ENCODE results near the gene CERK. TPM values are rescaled to one million over a fixed set of nuclear protein-coding genes. Genes with fewer than 3 reads are reported as not detected.
A peak's percentile ranks its signal among the peaks of the same experiment; 100 is the strongest.

CERK gene
- polyA plus RNA-seq, 1 donor from 2014 or later: 11.7 TPM

GRCh38 chr22:46682011-46682731, 55.9 kb downstream of the CERK start:
- H3K4me1 Mint-ChIP-seq: peaks cover 22 to 30% (median 28%) of the 10 kb centered on the region in 3 donors
- H3K9me3 Mint-ChIP-seq: no peaks in the 10 kb centered on the region
- peak overlapping the region in 2 of 3 donors; percentile 3 to 22 for H3K27ac Mint-ChIP-seq
- peaks cover 5% of the 10 kb centered on the region for H3K36me3 Mint-ChIP-seq
- H3K4me3 Mint-ChIP-seq: peak overlapping the region in 1 of 4 donors; percentile 41
- H3K27me3 Mint-ChIP-seq: peaks cover 18% of the 10 kb centered on the region

GRCh38 chr22:46681010-46681409, 57.0 kb downstream of the CERK start:
- Mint-ChIP-seq H3K4me1 (peaks cover 23 to 27% (median 26%) of the 10 kb centered on the region in 3 donors), H3K9me3 (no peaks in the 10 kb centered on the region), H3K4me3 (no peak overlapping the region), H3K27me3 (peaks cover 14% of the 10 kb centered on the region), H3K36me3 (peaks cover 4% of the 10 kb centered on the region), H3K27ac (no peak overlapping the region)

GRCh38 chr22:46679706-46680269, 58.3 kb downstream of the CERK start:
- H3K36me3 Mint-ChIP-seq: peaks cover 3% of the 10 kb centered on the region
- H3K4me1 Mint-ChIP-seq: peaks cover 11 to 16% (median 15%) of the 10 kb centered on the region in 3 donors
- no peak overlapping the region for H3K27ac Mint-ChIP-seq
- peaks cover 7% of the 10 kb centered on the region for H3K27me3 Mint-ChIP-seq
- H3K4me3 Mint-ChIP-seq: no peak overlapping the region
- H3K9me3 Mint-ChIP-seq: no peaks in the 10 kb centered on the region

- Mint-ChIP-seq H3K9me3 (no peaks in the 10 kb centered on the region), H3K4me3 (no peak overlapping the region), H3K36me3 (peaks cover 3% of the 10 kb centered on the region), H3K27me3 (peaks cover 7% of the 10 kb centered on the region), H3K4me1 (peaks cover 9 to 14% (median 13%) of the 10 kb centered on the region in 3 donors), H3K27ac (peak overlapping the region in 1 of 3 donors; percentile 91)
Observed at GRCh38 chr22:46678785-46679700, 59.0 kb downstream of the CERK start.

GRCh38 chr22:46678003-46678657, 59.9 kb downstream of the CERK start:
- peaks cover 5% of the 10 kb centered on the region for H3K27me3 Mint-ChIP-seq
- peak overlapping the region in 2 of 3 donors; percentile 23 to 91 for H3K27ac Mint-ChIP-seq
- H3K9me3 Mint-ChIP-seq: no peaks in the 10 kb centered on the region
- H3K4me1 Mint-ChIP-seq: peaks cover 9 to 17% (median 13%) of the 10 kb centered on the region in 3 donors
- H3K36me3 Mint-ChIP-seq: peaks cover 3% of the 10 kb centered on the region
- H3K4me3 Mint-ChIP-seq: no peak overlapping the region

- Mint-ChIP-seq H3K36me3 (peaks cover 3% of the 10 kb centered on the region), H3K9me3 (no peaks in the 10 kb centered on the region), H3K4me1 (peaks cover 9 to 16% (median 14%) of the 10 kb centered on the region in 3 donors), H3K27ac (no peak overlapping the region), H3K4me3 (no peak overlapping the region), H3K27me3 (peaks cover 5% of the 10 kb centered on the region)
Observed at GRCh38 chr22:46677323-46678002, 60.6 kb downstream of the CERK start.

GRCh38 chr22:46676881-46677280, 61.2 kb downstream of the CERK start:
- no peak overlapping the region for H3K4me3 Mint-ChIP-seq
- H3K9me3 Mint-ChIP-seq: no peaks in the 10 kb centered on the region
- peaks cover 3% of the 10 kb centered on the region for H3K36me3 Mint-ChIP-seq
- peaks cover 9 to 16% (median 13%) of the 10 kb centered on the region in 3 donors for H3K4me1 Mint-ChIP-seq
- no peak overlapping the region for H3K27ac Mint-ChIP-seq
- peaks cover 5% of the 10 kb centered on the region for H3K27me3 Mint-ChIP-seq

- H3K27me3 Mint-ChIP-seq: peaks cover 5% of the 10 kb centered on the region
- H3K9me3 Mint-ChIP-seq: no peaks in the 10 kb centered on the region
- no peak overlapping the region for H3K4me3 Mint-ChIP-seq
- H3K36me3 Mint-ChIP-seq: peaks cover 3% of the 10 kb centered on the region
- no peak overlapping the region for H3K27ac Mint-ChIP-seq
- peaks cover 8 to 16% (median 13%) of the 10 kb centered on the region in 3 donors for H3K4me1 Mint-ChIP-seq
Observed at GRCh38 chr22:46676479-46676878, 61.6 kb downstream of the CERK start.

- no peaks in the 10 kb centered on the region for H3K9me3 Mint-ChIP-seq
- H3K4me3 Mint-ChIP-seq: peak overlapping the region in 1 of 4 donors; percentile 23
- no peak overlapping the region for H3K27ac Mint-ChIP-seq
- peaks cover 3% of the 10 kb centered on the region for H3K27me3 Mint-ChIP-seq
- peaks cover 6 to 16% (median 13%) of the 10 kb centered on the region in 3 donors for H3K4me1 Mint-ChIP-seq
- H3K36me3 Mint-ChIP-seq: peaks cover 3% of the 10 kb centered on the region
Observed at GRCh38 chr22:46675938-46676337, 62.1 kb downstream of the CERK start.

GRCh38 chr22:46675479-46675878, 62.6 kb downstream of the CERK start:
- no peaks in the 10 kb centered on the region for H3K9me3 Mint-ChIP-seq

GRCh38 chr22:46674906-46675305, 63.1 kb downstream of the CERK start:
- peaks cover 3% of the 10 kb centered on the region for H3K36me3 Mint-ChIP-seq
- peaks cover 2% of the 10 kb centered on the region for H3K27me3 Mint-ChIP-seq
- H3K9me3 Mint-ChIP-seq: no peaks in the 10 kb centered on the region
- peaks cover 6 to 16% (median 13%) of the 10 kb centered on the region in 3 donors for H3K4me1 Mint-ChIP-seq
- H3K27ac Mint-ChIP-seq: peak overlapping the region in 2 of 3 donors; percentile 73 to 86
- H3K4me3 Mint-ChIP-seq: peak overlapping the region in 1 of 4 donors; percentile 71

More at GRCh38 chr22:46675479-46675878, 62.6 kb downstream of the CERK start:
- Mint-ChIP-seq H3K36me3 (peaks cover 3% of the 10 kb centered on the region), H3K4me1 (peaks cover 6 to 16% (median 13%) of the 10 kb centered on the region in 3 donors), H3K27me3 (peaks cover 2% of the 10 kb centered on the region), H3K4me3 (no peak overlapping the region), H3K27ac (no peak overlapping the region)

GRCh38 chr22:46674367-46674781, 63.7 kb downstream of the CERK start:
- no peaks in the 10 kb centered on the region for H3K9me3 Mint-ChIP-seq
- H3K4me1 Mint-ChIP-seq: peaks cover 6 to 16% (median 13%) of the 10 kb centered on the region in 3 donors
- peak overlapping the region; percentile 33 to 87 (median 68) for H3K4me3 Mint-ChIP-seq
- H3K27ac Mint-ChIP-seq: peak overlapping the region; percentile 73 to 86 (median 82)
- H3K27me3 Mint-ChIP-seq: peaks cover 2% of the 10 kb centered on the region
- peaks cover 3% of the 10 kb centered on the region for H3K36me3 Mint-ChIP-seq

- Mint-ChIP-seq H3K9me3 (no peaks in the 10 kb centered on the region), H3K36me3 (peaks cover 3% of the 10 kb centered on the region), H3K4me1 (peaks cover 6 to 16% (median 13%) of the 10 kb centered on the region in 3 donors), H3K4me3 (peak overlapping the region in 3 of 4 donors; percentile 16 to 72 (median 33)), H3K27ac (peak overlapping the region; percentile 73 to 86 (median 81)), H3K27me3 (peaks cover 2% of the 10 kb centered on the region)
Observed at GRCh38 chr22:46673662-46674236, 64.3 kb downstream of the CERK start.
